Measurements from ENCODE around the gene PLEKHM3. TPM values are rescaled to one million over a fixed set of nuclear protein-coding genes. Genes with fewer than 3 reads are reported as not detected.

The PLEKHM3 gene
- total and polyA plus RNA-seq, 2 of the 13 experiments (the other 11 are each of a cell fraction or from before 2014, with no cell fraction given): 4.5 to 4.7 TPM

- TF ChIP-seq ARID5B (CRISPR knock-in tag; IDR thresholded peaks at IDR 0.05): peak; percentile 90
- peak; percentile 31; the same call in 1 of the 2 replicates for TF ChIP-seq ZNF609 (CRISPR knock-in tag; IDR thresholded peaks at IDR 0.05; ENCODE audit: borderline replicate concordance)
- TF ChIP-seq ZNF724P (CRISPR knock-in tag; IDR thresholded peaks at IDR 0.05; ENCODE audit: borderline replicate concordance): peak; percentile 70; the same call in 1 of the 2 replicates
- TF ChIP-seq ZNF121 (CRISPR knock-in tag; IDR thresholded peaks at IDR 0.05): peak; percentile 86
- peak; percentile 59; the same call in 1 of the 2 replicates for TF ChIP-seq NR2C2 (CRISPR knock-in tag; IDR thresholded peaks at IDR 0.05; ENCODE audit: borderline replicate concordance)
- 0 out of 2 replicates have a peak, but pooled peaks have one; percentile 27 for TF ChIP-seq ZNF263 (CRISPR knock-in tag; IDR thresholded peaks at IDR 0.05)
- peak; percentile 87; the same call in 1 of the 2 replicates for TF ChIP-seq ADNP (CRISPR knock-in tag; IDR thresholded peaks at IDR 0.05)
- TF ChIP-seq GATAD1 (CRISPR knock-in tag; IDR thresholded peaks at IDR 0.05): 0 out of 2 replicates have a peak, but pooled peaks have one; percentile 18
- peak; percentile 73 for TF ChIP-seq ZMYM2 (CRISPR knock-in tag; IDR thresholded peaks at IDR 0.05)
- peak; percentile 65 for TF ChIP-seq HNF1B (CRISPR knock-in tag; IDR thresholded peaks at IDR 0.05)
- TF ChIP-seq HDAC2 (CRISPR knock-in tag; IDR thresholded peaks at IDR 0.05): peak; percentile 31; the same call in 1 of the 2 replicates
- TF ChIP-seq MIXL1 (CRISPR knock-in tag; IDR thresholded peaks at IDR 0.05): peak; percentile 19; the same call in 1 of the 2 replicates
- peak; percentile 48; the same call in 1 of the 2 replicates for TF ChIP-seq ZBTB38 (CRISPR knock-in tag; IDR thresholded peaks at IDR 0.05)
- 0 out of 2 replicates have a peak, but pooled peaks have one; percentile 47 for TF ChIP-seq ZFP37 (CRISPR knock-in tag; IDR thresholded peaks at IDR 0.05; ENCODE audit: borderline replicate concordance)
- 0 out of 2 replicates have a peak, but pooled peaks have one; percentile 32 for TF ChIP-seq IRF2 (CRISPR knock-in tag; IDR thresholded peaks at IDR 0.05)
- TF ChIP-seq SIX4 (CRISPR knock-in tag; IDR thresholded peaks at IDR 0.05): 0 out of 2 replicates have a peak, but pooled peaks have one; percentile 27
- TF ChIP-seq HNF4A (CRISPR knock-in tag; IDR thresholded peaks at IDR 0.05): 0 out of 2 replicates have a peak, but pooled peaks have one; percentile 19
- 0 out of 2 replicates have a peak, but pooled peaks have one; percentile 13 for TF ChIP-seq HMG20B (CRISPR knock-in tag; conservative IDR thresholded peaks at IDR 0.05)
- TF ChIP-seq TCF7 (IDR thresholded peaks at IDR 0.05; ENCODE audit: low read depth): 0 out of 2 replicates have a peak, but pooled peaks have one; percentile 34
- peak; percentile 25; the same call in 1 of the 2 replicates for TF ChIP-seq ZFX (CRISPR knock-in tag; IDR thresholded peaks at IDR 0.05; ENCODE audit: low read depth)
- TF ChIP-seq HOXD1 (CRISPR knock-in tag; IDR thresholded peaks at IDR 0.05): 0 out of 2 replicates have a peak, but pooled peaks have one; percentile 8
These were observed 213.7 kb downstream of the PLEKHM3 start (continued) for GRCh38 chr2:207811658-207812057.

Measured in HepG2 (cell line).